WI38 (cell line): ENCODE data around the gene KIAA0753.

Experiments used
- H3K4me3 ChIP-seq: 2 replicates; pipeline ENCODE4 v1.5.1; 2011; ENCODE audit warnings: low read depth, mild to moderate bottlenecking, control low read depth, low read length
- TF ChIP-seq, protein P1 (sequence below): IDR thresholded peaks from 2 replicates; pipeline ENCODE4 v1.5.1; 2012; ENCODE audit warnings: low read depth, mild to moderate bottlenecking, control low read depth, low read length

KIAA0753 gene

DNA sequence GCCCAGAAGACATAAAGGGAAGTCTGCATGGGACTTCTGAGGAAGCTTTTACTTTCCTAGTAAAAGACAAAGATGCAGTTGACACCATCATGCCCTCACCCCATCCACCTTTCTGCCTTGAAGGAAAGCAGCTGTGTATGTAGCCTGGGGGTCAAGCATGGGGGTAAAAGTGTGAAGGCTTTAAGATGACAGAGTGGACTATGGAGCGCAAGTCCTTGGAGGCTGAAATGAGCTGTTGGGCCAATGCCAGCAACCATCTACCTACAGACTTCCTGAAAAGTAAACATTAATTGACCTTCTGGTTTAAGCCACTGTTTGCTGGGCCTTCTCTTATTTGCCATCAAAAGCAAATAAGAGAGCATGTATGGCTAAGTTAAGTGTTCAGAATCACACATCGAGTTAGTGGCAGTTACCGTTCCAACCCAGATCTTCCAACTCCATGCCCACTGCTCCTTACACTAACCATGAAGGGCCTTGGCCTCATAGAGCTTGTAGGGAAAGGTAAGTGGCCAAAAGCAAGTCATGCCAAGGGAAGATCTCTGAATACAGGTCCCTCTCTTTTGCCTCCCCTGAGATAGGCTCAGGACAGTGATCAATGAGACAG lies 42.7 kb upstream of the KIAA0753 start:
- H3K4me3 ChIP-seq: no peak overlapping the region
- TF ChIP-seq, protein P1, sequence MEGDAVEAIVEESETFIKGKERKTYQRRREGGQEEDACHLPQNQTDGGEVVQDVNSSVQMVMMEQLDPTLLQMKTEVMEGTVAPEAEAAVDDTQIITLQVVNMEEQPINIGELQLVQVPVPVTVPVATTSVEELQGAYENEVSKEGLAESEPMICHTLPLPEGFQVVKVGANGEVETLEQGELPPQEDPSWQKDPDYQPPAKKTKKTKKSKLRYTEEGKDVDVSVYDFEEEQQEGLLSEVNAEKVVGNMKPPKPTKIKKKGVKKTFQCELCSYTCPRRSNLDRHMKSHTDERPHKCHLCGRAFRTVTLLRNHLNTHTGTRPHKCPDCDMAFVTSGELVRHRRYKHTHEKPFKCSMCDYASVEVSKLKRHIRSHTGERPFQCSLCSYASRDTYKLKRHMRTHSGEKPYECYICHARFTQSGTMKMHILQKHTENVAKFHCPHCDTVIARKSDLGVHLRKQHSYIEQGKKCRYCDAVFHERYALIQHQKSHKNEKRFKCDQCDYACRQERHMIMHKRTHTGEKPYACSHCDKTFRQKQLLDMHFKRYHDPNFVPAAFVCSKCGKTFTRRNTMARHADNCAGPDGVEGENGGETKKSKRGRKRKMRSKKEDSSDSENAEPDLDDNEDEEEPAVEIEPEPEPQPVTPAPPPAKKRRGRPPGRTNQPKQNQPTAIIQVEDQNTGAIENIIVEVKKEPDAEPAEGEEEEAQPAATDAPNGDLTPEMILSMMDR: no peak

DNA sequence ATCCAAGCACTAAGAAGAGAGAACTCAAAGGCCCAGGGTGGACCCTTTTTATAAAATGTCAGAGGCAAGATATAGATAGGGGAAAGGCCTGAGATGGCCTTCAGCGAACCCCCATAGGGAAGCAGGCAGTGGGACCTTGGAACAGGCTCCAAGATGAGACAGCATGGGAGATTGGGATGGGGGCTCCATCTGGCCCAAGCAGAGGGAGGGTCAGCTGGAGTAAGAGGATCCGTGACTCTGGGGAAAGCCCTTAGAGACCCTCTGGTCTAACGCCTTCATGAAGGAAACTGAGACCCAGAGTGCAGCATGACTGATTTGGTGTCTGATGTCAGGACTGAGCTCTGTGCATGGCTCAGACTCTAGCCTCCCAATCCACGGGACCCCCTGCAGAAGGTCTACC lies 41.8 kb upstream of the KIAA0753 start:
- TF ChIP-seq, protein P1: no peak
- H3K4me3 ChIP-seq: no peak overlapping the region

DNA sequence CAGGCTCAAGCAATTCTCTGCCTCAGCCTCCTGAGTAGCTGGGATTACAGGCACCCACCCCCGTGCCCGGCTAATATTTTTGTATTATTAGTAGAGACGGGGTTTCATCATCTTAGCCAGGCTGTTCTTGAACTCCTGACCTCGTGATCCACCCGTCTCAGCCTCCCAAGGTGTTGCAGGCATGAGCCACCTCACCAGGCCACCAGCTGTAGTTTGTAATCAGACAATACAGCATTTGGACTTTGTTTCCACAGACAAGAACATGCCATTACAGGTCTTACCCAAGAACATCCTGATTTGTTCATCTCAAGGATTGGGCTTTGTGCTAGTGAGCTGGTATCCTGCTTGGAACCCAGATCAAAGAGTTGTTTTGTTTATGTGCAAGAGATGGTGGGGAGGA lies 41.2 kb upstream of the KIAA0753 start:
- TF ChIP-seq, protein P1: no peak

DNA sequence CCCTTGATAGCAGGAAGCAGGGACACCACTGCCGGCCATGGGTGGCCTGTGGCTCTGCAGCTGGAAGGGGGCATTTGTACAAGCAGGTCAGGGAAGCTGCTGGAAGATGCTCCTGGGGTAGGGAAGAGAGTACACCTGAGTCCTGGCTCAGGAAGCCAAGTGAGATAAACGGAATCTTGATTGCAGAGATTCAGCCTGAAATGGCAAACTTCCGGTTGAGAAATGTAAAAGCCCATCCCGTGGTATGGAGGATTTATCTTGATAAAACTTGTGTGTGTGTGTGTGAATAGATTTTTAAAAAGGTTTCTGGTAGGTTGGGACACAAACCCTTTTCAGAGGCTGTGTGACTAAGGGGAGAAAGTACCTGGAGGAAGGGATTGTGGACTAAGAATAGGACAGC lies 40.7 kb upstream of the KIAA0753 start:
- TF ChIP-seq, protein P1: no peak
- H3K4me3 ChIP-seq: no peak overlapping the region

More for the DNA sequence above, 41.2 kb upstream of the KIAA0753 start:
- no peak overlapping the region for H3K4me3 ChIP-seq

DNA sequence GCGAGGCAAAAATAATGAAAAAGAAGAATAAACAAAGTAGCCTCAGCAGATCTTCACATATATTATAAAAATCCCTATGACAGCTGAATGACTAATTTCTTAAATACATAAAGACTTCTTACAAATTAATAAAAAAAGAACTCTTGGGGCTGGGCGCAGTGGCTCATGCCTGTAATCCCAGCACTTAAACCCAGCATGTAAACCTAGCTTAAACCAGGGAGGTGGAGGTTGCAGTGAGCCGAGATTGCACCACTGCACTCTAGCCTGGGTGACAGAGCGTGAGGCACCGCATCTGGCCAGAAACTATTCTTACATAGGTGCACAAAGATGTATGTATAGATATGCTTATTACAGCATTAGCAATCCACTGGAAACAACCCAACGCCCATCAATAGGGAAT lies 38.7 kb upstream of the KIAA0753 start:
- H3K4me3 ChIP-seq: no peak overlapping the region
- TF ChIP-seq, protein P1: no peak

DNA sequence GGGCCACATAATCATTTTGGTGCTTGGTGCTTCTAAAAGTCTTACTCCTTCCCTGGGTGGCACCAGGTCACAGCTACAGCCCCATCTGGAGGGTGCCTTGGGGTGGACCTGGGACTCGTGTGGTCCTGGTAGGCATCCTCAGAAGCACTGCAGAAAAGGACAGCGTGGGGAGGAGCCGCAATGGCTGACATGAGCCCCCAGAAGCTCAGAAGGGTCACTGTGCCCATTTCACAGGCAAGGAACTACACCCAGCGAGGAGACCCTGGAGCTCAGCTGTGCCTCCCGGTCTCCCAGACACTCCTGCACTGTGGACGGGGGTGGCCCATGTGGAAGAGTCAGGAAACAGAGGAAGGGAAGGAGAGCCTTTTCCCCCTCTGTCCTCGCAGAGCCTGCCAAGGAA lies 37.4 kb upstream of the KIAA0753 start:
- TF ChIP-seq, protein P1: no peak
- H3K4me3 ChIP-seq: no peak overlapping the region

DNA sequence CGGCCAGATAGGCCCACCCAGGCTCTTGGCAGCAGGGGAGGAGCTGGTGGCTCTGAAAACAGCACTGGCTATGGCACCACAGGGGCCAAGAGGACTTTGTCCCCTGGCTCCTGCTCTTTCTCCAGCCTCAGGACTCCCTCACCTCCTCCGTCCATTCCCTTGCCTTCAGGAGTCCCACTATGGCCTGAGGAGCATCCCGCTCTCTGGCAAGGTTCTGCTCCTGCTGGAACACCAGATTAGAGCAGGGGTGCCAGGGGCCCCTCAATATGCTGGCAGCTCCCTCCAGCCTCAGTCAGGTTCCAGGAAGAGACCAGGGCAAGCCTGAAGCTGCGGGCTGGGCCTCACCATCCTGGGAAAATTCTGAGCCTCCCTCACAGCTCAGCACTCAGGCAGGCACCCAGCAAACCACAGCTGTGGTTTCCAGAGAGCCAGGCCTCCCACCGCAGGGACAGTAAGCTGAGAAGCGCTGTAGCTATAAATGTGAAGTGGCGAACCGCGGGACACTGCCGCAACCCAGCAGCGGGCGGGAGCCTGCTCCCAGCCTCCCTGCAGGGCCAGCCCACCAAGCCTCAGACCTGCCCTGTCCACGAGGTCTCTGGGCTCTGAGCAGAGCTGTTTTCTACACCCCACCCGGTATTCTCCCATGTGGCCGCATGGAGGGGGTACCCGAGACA lies 36.8 kb upstream of the KIAA0753 start:
- no peak overlapping the region for H3K4me3 ChIP-seq
- TF ChIP-seq, protein P1: no peak
